ENCODE measurements around the gene PRKD1. TPM values are rescaled to one million over a fixed set of nuclear protein-coding genes. Genes with fewer than 3 reads are reported as not detected.

The PRKD1 gene
- total and polyA plus RNA-seq, 2 of the 13 experiments (the other 11 are each of a cell fraction or from before 2014, with no cell fraction given), result 0.22 to 1.3 TPM

DNA sequence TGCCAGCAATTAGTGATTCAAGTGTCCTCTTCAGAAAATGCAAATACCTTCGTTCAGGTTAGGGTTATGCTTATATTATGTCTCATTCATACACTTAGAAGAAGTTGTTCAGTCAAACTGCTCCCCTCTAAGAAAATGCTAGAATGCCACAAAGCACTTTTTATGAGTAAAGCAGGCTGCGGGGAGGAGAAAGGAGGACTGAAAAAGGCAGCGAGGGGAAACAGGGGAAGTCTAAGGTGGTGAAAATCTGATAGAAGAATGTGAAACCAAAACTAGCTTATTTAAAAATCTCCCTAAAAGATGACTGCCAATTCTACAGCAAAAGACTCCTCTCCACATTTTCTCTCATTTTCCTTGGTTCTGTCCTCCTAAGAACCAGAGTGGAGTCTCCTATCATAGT is 70.1 kb downstream of the PRKD1 start (continued):
- TF ChIP-seq BHLHE40 (IDR thresholded peaks at IDR 0.05; ENCODE audit: low read length) (no peak), PCBP2 (optimal IDR thresholded peaks at IDR 0.05; ENCODE audit: low read depth, low read length, poor library complexity, severe bottlenecking) (no peak), NFRKB (IDR thresholded peaks at IDR 0.05) (no peak)

DNA sequence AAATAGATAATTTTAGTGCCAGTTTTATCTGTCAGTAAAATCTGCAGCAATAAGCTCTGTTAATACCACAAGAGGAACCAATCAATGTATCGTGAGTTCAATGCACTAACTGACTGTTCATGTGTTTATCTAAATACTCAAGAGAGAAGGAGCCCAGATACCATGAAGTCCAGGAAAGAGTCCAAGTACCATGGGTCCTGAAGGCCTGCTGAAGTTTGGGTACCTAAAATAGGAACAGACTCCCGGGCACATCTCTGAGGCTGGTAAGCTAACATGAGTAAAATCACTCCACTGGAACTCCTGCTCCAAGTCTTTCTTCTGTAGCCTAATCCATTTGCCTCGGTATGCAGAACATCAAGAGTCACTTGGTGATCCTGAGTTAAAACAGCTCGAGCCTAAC is 71.1 kb downstream of the PRKD1 start:
- H3K9ac ChIP-seq (ENCODE audit: insufficient read depth, low read depth, low read length), result no peak overlapping the region
- in situ Hi-C loops (cut with HindIII; ENCODE audit: extremely low pct_ligation_motif_present, low pct_unique_long_range_greater_than_20kb), result no loop called here
- DNase-seq (ENCODE audit: low spot score) (no peak), FAIRE-seq (no peak), ATAC-seq (no peak)
- H3K4me3 ChIP-seq (replicated peaks in 1 of 3; ENCODE audit: insufficient read depth in 1 of 3, low read depth in 2 of 3, low read length in 3 of 3), result no peak overlapping the region
- no peaks in the 10 kb centered on the region for H3K36me3 ChIP-seq (replicated peaks in 1 of 2; ENCODE audit: control insufficient read depth in 1 of 2, insufficient read depth in 2 of 2, low read length in 2 of 2)
- H3K4me2 ChIP-seq (ENCODE audit: low read depth, low read length), result no peak overlapping the region
- ChIA-PET CTCF (ENCODE audit: low intra/inter-chr PET ratio, low total read pairs) (no interaction called here), POLR2A (no interaction called here)
- no peaks in the 10 kb centered on the region for H3K27me3 ChIP-seq (ENCODE audit: control insufficient read depth in 1 of 2, insufficient read depth in 2 of 2, low read length in 2 of 2)
- H3K79me2 ChIP-seq (ENCODE audit: insufficient read depth, low read length), result no peaks in the 10 kb centered on the region
- no peak overlapping the region for H2AFZ ChIP-seq (ENCODE audit: low read length)
- no peak overlapping the region for H3K27ac ChIP-seq (ENCODE audit: extremely low read length, insufficient read depth, low read length)
- intact Hi-C loops (cut with micrococcal nuclease; ENCODE audit: unreplicated experiment), result no loop called here
- BruUV-seq (replicated peaks), result no TSS peak
- H4K20me1 ChIP-seq (ENCODE audit: insufficient read depth, low read length), result no peaks in the 10 kb centered on the region
- WGBS (ENCODE audit: low lambda C conversion rate), result 8% methylated on average over 4 of the region's 4 CpGs
- no peaks in the 10 kb centered on the region for H3K4me1 ChIP-seq (ENCODE audit: insufficient read depth, low read length)
- peaks cover 84% of the 10 kb centered on the region for H3K9me3 ChIP-seq (ENCODE audit: low read length)
- TF ChIP-seq EHMT2 (IDR thresholded peaks at IDR 0.05; ENCODE audit: borderline replicate concordance, low read depth, low read length) (no peak), MNT (IDR thresholded peaks at IDR 0.05) (no peak), KLF13 (CRISPR knock-in tag; IDR thresholded peaks at IDR 0.05) (no peak), MYC (CRISPR knock-in tag; IDR thresholded peaks at IDR 0.05; ENCODE audit: borderline replicate concordance) (no peak), ZNF619 (CRISPR knock-in tag; IDR thresholded peaks at IDR 0.05) (no peak), ZNF589 (CRISPR knock-in tag; conservative IDR thresholded peaks at IDR 0.05) (no peak), ZNF318 (CRISPR knock-in tag; IDR thresholded peaks at IDR 0.05) (no peak), MTF2 (CRISPR knock-in tag; IDR thresholded peaks at IDR 0.05; ENCODE audit: borderline replicate concordance) (no peak), MTA3 (CRISPR knock-in tag; IDR thresholded peaks at IDR 0.05) (no peak)
- TF ChIP-seq, protein P1, sequence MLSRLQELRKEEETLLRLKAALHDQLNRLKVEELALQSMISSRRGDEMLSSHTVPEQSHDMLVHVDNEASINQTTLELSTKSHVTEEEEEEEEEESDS (CRISPR knock-in tag; IDR thresholded peaks at IDR 0.05; ENCODE audit: borderline replicate concordance), result no peak
- TF ChIP-seq, protein P2, sequence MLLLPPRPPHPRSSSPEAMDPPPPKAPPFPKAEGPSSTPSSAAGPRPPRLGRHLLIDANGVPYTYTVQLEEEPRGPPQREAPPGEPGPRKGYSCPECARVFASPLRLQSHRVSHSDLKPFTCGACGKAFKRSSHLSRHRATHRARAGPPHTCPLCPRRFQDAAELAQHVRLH (CRISPR knock-in tag; IDR thresholded peaks at IDR 0.05; ENCODE audit: borderline replicate concordance, low read depth), result no peak

Data from HepG2 (cell line).